CD4-positive, alpha-beta T cell treated with Interleukin-1 beta for 1 hour (primary cell): ENCODE data around the gene ERCC3.
"Not testable (repeated sequence)": the region's sequence is repeated elsewhere in the genome, so short reads cannot be mapped to it uniquely, and the experiment has no call there.

Experiments used
- DNase-seq, 2 donors: peaks; one replicate each; pipeline ENCODE4 v3.0.0-alpha.2; 2020 to 2022

ERCC3 gene

GRCh38 chr2:127225186-127225960 is 68.6 kb downstream of the ERCC3 start:
- DNase-seq = no peak

- not testable (repeated sequence) for DNase-seq
Observed at GRCh38 chr2:127224135-127224534, 69.8 kb downstream of the ERCC3 start.

GRCh38 chr2:127220768-127221527 is 73.0 kb downstream of the ERCC3 start:
- DNase-seq = no peak

- DNase-seq = no peak
Observed at GRCh38 chr2:127220102-127220767, 73.7 kb downstream of the ERCC3 start, which contains the start of gene CYP27C1. Gene CYP27C1, minus strand, starts transcription at chr2:127220299. Its CDS starts 29 bp downstream, at chr2:127220270.

- no peak for DNase-seq
Observed at GRCh38 chr2:127219171-127220070, 74.5 kb downstream of the ERCC3 start.

- DNase-seq = no peak
Observed at GRCh38 chr2:127218812-127219170, 75.2 kb downstream of the ERCC3 start.

GRCh38 chr2:127217470-127218325 is 76.2 kb downstream of the ERCC3 start:
- no peak for DNase-seq

- DNase-seq = no peak
Observed at GRCh38 chr2:127216593-127216992, 77.4 kb downstream of the ERCC3 start.

GRCh38 chr2:127216095-127216494 is 77.8 kb downstream of the ERCC3 start:
- no peak for DNase-seq

GRCh38 chr2:127214201-127214600 is 79.7 kb downstream of the ERCC3 start:
- DNase-seq = not testable (repeated sequence)

- no peak for DNase-seq
Observed at GRCh38 chr2:127208313-127208712, 85.6 kb downstream of the ERCC3 start.
